GM12878 (cell line): ENCODE data around the gene PTPRC.

Experiments
- BACH1 ChIP-seq: fragments of 450-650 bp; IDR thresholded peaks from 2 replicates; pipeline ENCODE4 v1.6.1; 2017; ENCODE audit warnings: mild to moderate bottlenecking, borderline replicate concordance
- CEBPB ChIP-seq, 2 experiments: fragments of 150-350 bp in 1 of 2; IDR thresholded peaks; 2 replicates each; pipeline ENCODE4 v1.6.1; 2012 to 2014; ENCODE audit warnings: low read depth in 2 of 2, low read length in 2 of 2, borderline replicate concordance in 1 of 2, inconsistent platforms in 1 of 2
- CREM ChIP-seq: IDR thresholded peaks from 2 replicates; pipeline ENCODE4 v1.6.1; 2014; ENCODE audit warnings: antibody characterized with exemption, low read depth
- ESRRA ChIP-seq: IDR thresholded peaks from 2 replicates; pipeline ENCODE4 v1.6.1; 2012; ENCODE audit warnings: mild to moderate bottlenecking, low read length, improper control_type of control experiment
- POLR2A ChIP-seq: IDR thresholded peaks from 2 replicates; pipeline ENCODE4 v1.6.1; 2011; ENCODE audit warnings: low read depth, mild to moderate bottlenecking, low read length
- POLR2AphosphoS2 ChIP-seq: IDR thresholded peaks from 2 replicates; pipeline ENCODE4 v1.6.1; 2011; ENCODE audit warnings: low read depth, mild to moderate bottlenecking, low read length, improper control_type of control experiment, moderate library complexity
- POLR2AphosphoS5 ChIP-seq: IDR thresholded peaks from 2 replicates; pipeline ENCODE4 v1.6.1; 2011; ENCODE audit warnings: mild to moderate bottlenecking, low read length, inconsistent platforms
- SIN3A ChIP-seq: IDR thresholded peaks from 2 replicates; pipeline ENCODE4 v1.6.1; 2012; ENCODE audit warnings: low read depth, low read length, improper control_type of control experiment
- YY1 ChIP-seq: IDR thresholded peaks from 2 replicates; pipeline ENCODE4 v1.6.1; 2011; ENCODE audit warnings: low read depth, mild to moderate bottlenecking, low read length
- TF ChIP-seq, protein P1 (sequence below), 3 experiments: IDR thresholded peaks in 2 of 3; conservative IDR thresholded peaks in 1 of 3; 2 replicates each; pipeline ENCODE4 v1.5.1; 2011; ENCODE audit warnings: low read depth in 3 of 3, low read length in 3 of 3, mild to moderate bottlenecking in 3 of 3, control low read depth in 2 of 3, moderate library complexity in 2 of 3, inconsistent platforms in 1 of 3, mixed read lengths in 1 of 3; ENCODE audit not compliant: control insufficient read depth in 2 of 3, insufficient read depth in 1 of 3; ENCODE audit errors: extremely low read depth in 1 of 3
- TF ChIP-seq, protein P2 (sequence below): IDR thresholded peaks from 2 replicates; pipeline ENCODE4 v1.6.1; 2012; ENCODE audit warnings: mild to moderate bottlenecking, low read depth, low read length

DNA sequence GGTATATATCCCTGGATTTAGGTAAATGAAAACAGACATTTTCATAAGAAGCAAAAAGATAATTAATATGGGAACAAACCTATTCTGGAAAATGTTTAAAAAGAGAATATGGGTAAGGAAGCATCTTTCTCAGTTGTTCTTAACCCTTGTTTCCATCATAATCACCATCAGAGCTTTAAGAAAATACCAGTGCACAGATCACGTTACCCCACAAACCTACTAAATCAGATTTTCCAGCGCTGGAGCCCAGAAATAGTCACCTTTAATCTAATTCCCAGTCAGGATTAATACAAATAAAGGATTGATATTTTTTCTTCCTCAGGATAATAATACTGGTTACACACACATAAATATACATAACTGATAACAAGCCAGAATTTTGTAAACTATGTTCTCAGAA is 44.6 kb downstream of the PTPRC start:
- TF ChIP-seq CREM: no peak
- no peak for TF ChIP-seq POLR2A
- TF ChIP-seq POLR2AphosphoS2: no peak
- TF ChIP-seq ESRRA: no peak
- TF ChIP-seq POLR2AphosphoS5: no peak
- TF ChIP-seq, protein P1, sequence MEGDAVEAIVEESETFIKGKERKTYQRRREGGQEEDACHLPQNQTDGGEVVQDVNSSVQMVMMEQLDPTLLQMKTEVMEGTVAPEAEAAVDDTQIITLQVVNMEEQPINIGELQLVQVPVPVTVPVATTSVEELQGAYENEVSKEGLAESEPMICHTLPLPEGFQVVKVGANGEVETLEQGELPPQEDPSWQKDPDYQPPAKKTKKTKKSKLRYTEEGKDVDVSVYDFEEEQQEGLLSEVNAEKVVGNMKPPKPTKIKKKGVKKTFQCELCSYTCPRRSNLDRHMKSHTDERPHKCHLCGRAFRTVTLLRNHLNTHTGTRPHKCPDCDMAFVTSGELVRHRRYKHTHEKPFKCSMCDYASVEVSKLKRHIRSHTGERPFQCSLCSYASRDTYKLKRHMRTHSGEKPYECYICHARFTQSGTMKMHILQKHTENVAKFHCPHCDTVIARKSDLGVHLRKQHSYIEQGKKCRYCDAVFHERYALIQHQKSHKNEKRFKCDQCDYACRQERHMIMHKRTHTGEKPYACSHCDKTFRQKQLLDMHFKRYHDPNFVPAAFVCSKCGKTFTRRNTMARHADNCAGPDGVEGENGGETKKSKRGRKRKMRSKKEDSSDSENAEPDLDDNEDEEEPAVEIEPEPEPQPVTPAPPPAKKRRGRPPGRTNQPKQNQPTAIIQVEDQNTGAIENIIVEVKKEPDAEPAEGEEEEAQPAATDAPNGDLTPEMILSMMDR (IDR thresholded peaks at IDR 0.05 in 2 of 3, conservative IDR thresholded peaks at IDR 0.05 in 1 of 3; ENCODE audit: control insufficient read depth in 2 of 3, extremely low read depth in 1 of 3, insufficient read depth in 1 of 3, low read depth in 3 of 3, low read length in 3 of 3): no peak
- TF ChIP-seq SIN3A: no peak
- TF ChIP-seq BACH1: no peak
- TF ChIP-seq, protein P2, sequence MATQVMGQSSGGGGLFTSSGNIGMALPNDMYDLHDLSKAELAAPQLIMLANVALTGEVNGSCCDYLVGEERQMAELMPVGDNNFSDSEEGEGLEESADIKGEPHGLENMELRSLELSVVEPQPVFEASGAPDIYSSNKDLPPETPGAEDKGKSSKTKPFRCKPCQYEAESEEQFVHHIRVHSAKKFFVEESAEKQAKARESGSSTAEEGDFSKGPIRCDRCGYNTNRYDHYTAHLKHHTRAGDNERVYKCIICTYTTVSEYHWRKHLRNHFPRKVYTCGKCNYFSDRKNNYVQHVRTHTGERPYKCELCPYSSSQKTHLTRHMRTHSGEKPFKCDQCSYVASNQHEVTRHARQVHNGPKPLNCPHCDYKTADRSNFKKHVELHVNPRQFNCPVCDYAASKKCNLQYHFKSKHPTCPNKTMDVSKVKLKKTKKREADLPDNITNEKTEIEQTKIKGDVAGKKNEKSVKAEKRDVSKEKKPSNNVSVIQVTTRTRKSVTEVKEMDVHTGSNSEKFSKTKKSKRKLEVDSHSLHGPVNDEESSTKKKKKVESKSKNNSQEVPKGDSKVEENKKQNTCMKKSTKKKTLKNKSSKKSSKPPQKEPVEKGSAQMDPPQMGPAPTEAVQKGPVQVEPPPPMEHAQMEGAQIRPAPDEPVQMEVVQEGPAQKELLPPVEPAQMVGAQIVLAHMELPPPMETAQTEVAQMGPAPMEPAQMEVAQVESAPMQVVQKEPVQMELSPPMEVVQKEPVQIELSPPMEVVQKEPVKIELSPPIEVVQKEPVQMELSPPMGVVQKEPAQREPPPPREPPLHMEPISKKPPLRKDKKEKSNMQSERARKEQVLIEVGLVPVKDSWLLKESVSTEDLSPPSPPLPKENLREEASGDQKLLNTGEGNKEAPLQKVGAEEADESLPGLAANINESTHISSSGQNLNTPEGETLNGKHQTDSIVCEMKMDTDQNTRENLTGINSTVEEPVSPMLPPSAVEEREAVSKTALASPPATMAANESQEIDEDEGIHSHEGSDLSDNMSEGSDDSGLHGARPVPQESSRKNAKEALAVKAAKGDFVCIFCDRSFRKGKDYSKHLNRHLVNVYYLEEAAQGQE: no peak
- TF ChIP-seq CEBPB (IDR thresholded peaks at IDR 0.05; ENCODE audit: borderline replicate concordance in 1 of 2, low read depth in 2 of 2, low read length in 2 of 2): no peak
- TF ChIP-seq YY1: no peak
